HuH-7.5 (cell line): Measurements from ENCODE around the gene AAGAB.
"Not testable (repeated sequence)": the region's sequence is repeated elsewhere in the genome, so short reads cannot be mapped to it uniquely, and the experiment has no call there.

ENCODE experiments used
- DNase-seq: peaks from one replicate; pipeline ENCODE4 v3.0.0; 2011; ENCODE audit warnings: low spot score

Gene AAGAB

GRCh38 chr15:67171471-67171870, 83.0 kb downstream of the AAGAB start:
- no peak for DNase-seq

GRCh38 chr15:67170143-67170925, 84.1 kb downstream of the AAGAB start:
- DNase-seq, result no peak

GRCh38 chr15:67168694-67169093, 85.8 kb downstream of the AAGAB start:
- no peak for DNase-seq

DNA sequence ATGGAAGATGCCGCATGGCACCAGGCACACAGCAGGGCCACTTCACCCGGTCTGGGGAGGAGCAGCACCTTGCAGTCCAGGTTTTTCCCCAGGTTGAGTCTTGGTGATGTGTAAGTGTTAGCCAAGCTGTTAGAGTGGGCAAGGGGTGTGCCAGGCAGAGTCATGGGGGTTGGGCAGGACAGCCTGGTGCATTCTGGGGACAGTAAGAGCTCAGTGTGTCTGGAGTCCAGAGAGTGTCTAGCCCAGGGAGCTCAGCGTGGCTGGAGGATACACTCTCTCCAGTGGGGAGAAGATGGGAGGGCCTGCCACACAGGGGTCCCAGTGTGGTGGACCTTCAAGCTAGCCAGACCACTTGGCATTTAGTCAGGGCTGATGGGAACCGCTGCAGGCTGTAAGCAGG, 87.4 kb downstream of the AAGAB start:
- DNase-seq, result no peak

GRCh38 chr15:67166280-67167009, 88.0 kb downstream of the AAGAB start:
- no peak for DNase-seq

- no peak for DNase-seq
Observed at GRCh38 chr15:67165254-67166253, 88.9 kb downstream of the AAGAB start.

GRCh38 chr15:67164811-67165253, 89.6 kb downstream of the AAGAB start:
- DNase-seq, result no peak

DNA sequence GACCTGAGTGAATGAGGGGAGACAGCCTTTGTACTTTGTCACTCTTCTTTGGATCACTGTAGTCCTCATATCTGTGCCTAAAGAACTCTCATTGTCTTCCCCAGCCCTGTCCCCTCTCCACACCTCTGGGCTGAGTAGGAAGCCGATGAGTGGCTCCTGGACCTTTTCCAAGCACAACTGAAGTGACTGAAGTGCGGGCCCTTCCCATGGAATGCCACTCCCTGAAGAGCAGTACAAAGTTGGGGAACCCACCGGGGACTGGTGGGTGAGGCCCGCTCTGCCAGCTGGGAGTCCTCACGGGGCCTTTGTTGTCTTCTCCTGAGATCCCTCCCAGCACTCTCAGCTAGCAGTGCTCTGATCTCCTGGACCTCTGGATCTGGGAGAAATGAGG, 90.1 kb downstream of the AAGAB start:
- no peak for DNase-seq

GRCh38 chr15:67163180-67163579, 91.3 kb downstream of the AAGAB start:
- DNase-seq, result no peak

DNA sequence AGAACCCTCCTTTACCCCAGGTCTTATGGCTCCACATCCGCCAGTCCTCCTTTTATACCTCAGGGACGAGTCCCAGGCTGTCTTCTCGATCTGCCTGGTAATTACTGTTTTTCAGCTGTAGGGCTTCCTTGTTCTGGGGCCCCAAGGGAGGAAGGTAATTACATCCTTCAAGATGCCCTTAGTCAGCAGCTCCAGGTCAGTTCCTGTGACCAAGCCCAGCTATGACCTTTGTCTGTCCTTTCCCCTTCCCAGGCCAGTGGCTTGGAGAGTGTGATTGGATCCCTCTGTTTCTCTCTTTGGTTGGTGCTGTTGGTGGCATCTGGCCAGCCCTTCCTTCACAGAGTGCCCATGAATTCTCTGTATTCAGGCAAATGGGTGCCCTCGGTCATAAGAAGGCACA, 92.6 kb downstream of the AAGAB start:
- no peak for DNase-seq

- DNase-seq, result no peak
Observed at GRCh38 chr15:67161412-67161811, 93.0 kb downstream of the AAGAB start.

DNA sequence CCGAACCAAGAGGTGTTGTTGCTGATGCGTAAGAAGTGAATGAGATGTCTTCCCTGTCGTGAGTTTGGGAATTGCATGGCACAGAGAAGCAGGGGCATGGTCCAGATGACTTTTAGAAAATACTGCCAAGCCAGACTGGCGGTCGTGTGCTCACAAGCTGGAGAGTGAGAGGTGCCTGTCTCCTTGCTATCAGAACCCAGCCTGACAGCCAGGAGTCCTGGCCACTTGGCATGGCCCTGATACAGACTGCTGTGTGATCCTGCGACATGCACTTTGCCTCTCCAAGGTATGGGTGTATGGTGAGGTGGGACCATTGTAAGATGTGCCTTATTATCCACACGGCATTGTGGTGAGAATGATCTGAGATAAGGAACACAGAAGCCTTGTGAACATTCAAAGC, 96.1 kb downstream of the AAGAB start:
- DNase-seq, result no peak

- DNase-seq, result no peak
Observed at GRCh38 chr15:67157521-67158252, 96.8 kb downstream of the AAGAB start.

GRCh38 chr15:67156834-67157233, 97.6 kb downstream of the AAGAB start:
- no peak for DNase-seq

- DNase-seq, result no peak
Observed at GRCh38 chr15:67156426-67156825, 98.0 kb downstream of the AAGAB start.

DNA sequence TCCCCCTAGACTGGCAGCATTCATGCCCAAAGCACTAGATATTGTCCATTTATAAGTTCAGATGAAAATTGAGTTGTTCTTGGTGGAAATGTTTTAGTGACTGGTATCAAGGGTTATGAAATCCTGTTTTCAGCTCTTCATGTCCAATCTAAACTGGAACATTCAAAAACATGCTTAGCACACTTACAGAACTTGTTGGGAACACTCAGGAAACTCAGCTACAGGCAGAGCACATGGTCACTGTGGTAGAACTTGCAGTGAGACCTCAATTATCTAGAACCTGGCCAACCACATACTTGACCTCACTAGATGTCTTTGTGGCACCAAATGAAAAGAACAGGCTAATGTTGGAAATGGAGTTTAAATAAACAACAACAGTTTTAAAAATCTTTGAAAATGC, 100.2 kb downstream of the AAGAB start:
- DNase-seq, result no peak

DNA sequence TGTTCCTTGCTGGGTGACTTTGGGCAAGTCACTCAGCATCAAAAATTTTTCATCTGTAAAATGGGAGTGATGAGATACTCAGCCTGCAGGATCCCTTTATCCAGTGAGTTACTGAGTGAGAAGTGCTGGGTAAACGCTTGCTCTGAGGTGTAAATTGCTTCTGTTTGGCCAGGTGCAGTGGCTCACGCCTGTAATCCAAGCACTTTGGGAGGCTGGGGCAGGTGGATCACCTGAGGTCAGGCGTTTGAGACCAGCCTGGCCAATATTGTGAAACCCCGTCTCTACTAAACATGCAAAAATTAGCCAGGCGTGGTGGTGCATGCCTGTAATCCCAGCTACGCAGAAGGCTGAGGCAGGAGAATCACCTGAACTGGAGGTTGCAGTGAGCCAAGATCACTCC, 101.4 kb downstream of the AAGAB start:
- not testable (repeated sequence) for DNase-seq

DNA sequence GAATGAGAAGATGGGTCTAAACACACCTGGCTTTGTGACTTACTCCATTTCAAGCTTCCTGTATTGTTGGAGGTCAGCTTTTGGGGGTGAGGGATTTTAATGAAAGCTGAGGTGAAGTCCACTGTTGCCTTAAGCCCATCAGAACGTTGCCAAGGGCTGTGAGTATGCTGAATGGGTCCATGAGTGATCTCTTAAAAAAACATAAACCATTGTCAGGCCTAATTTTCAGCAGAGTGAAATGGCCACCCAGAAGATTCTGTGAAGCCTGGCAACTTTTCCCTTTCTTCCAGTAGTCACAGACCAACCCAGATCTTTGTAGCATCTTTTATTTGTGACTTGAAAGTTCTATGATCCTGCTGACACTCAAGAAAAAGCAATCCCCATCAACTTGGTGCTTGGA, 102.0 kb downstream of the AAGAB start:
- DNase-seq, result no peak
